ENCODE measurements around the gene NVL. TPM values are rescaled to one million over a fixed set of nuclear protein-coding genes. Genes with fewer than 3 reads are reported as not detected.
"Not testable (repeated sequence)": the region's sequence is repeated elsewhere in the genome, so short reads cannot be mapped to it uniquely, and the experiment has no call there.

NVL gene
- total RNA-seq, 1 experiment from 2014 or later: 41.5 TPM

- DNase-seq (ENCODE audit: extremely low read depth, low read depth): no peak
These were observed 8.3 kb upstream of the NVL start for GRCh38 chr1:224338150-224338838.

- DNase-seq (ENCODE audit: extremely low read depth, low read depth): no peak
These were observed 4.2 kb upstream of the NVL start for GRCh38 chr1:224333939-224334786.

GRCh38 chr1:224333309-224333926, 3.4 kb upstream of the NVL start:
- DNase-seq (ENCODE audit: extremely low read depth, low read depth): peak; percentile 61

- DNase-seq (ENCODE audit: extremely low read depth, low read depth): no peak
These were observed 1.9 kb upstream of the NVL start for GRCh38 chr1:224331824-224332223.

GRCh38 chr1:224331326-224331725, 1.4 kb upstream of the NVL start:
- no peak for DNase-seq (ENCODE audit: extremely low read depth, low read depth)

GRCh38 chr1:224329484-224329841, 509 bp downstream of the NVL start:
- no peak for DNase-seq (ENCODE audit: extremely low read depth, low read depth)

- no peak for DNase-seq (ENCODE audit: extremely low read depth, low read depth)
These were observed 1.3 kb downstream of the NVL start for GRCh38 chr1:224328644-224329043.

- DNase-seq (ENCODE audit: extremely low read depth, low read depth): no peak
These were observed 4.0 kb downstream of the NVL start for GRCh38 chr1:224325959-224326358.

GRCh38 chr1:224321706-224322105, 8.3 kb downstream of the NVL start:
- no peak for DNase-seq (ENCODE audit: extremely low read depth, low read depth)

- no peak for DNase-seq (ENCODE audit: extremely low read depth, low read depth)
These were observed 12.5 kb downstream of the NVL start for GRCh38 chr1:224317383-224318045.

GRCh38 chr1:224312025-224312424, 17.9 kb downstream of the NVL start:
- DNase-seq (ENCODE audit: extremely low read depth, low read depth): no peak

GRCh38 chr1:224311503-224311902, 18.5 kb downstream of the NVL start:
- DNase-seq (ENCODE audit: extremely low read depth, low read depth): not testable (repeated sequence)

GRCh38 chr1:224308064-224308463, 21.9 kb downstream of the NVL start:
- no peak for DNase-seq (ENCODE audit: extremely low read depth, low read depth)

- no peak for DNase-seq (ENCODE audit: extremely low read depth, low read depth)
These were observed 25.2 kb downstream of the NVL start for GRCh38 chr1:224304767-224305166.

GRCh38 chr1:224302947-224303346, 27.0 kb downstream of the NVL start:
- DNase-seq (ENCODE audit: extremely low read depth, low read depth): no peak

- no peak for DNase-seq (ENCODE audit: extremely low read depth, low read depth)
These were observed 28.6 kb downstream of the NVL start for GRCh38 chr1:224301391-224301790.

- DNase-seq (ENCODE audit: extremely low read depth, low read depth): no peak
These were observed 29.6 kb downstream of the NVL start for GRCh38 chr1:224300346-224300745.

- no peak for DNase-seq (ENCODE audit: extremely low read depth, low read depth)
These were observed 31.3 kb downstream of the NVL start for GRCh38 chr1:224298346-224299330.

GRCh38 chr1:224294775-224295174, 35.2 kb downstream of the NVL start:
- DNase-seq (ENCODE audit: extremely low read depth, low read depth): no peak

GRCh38 chr1:224292419-224292818, 37.6 kb downstream of the NVL start:
- DNase-seq (ENCODE audit: extremely low read depth, low read depth): no peak

All from NCI-H460 (cell line).